Measurements from ENCODE around the gene TXNIP. TPM values are rescaled to one million over a fixed set of nuclear protein-coding genes. Genes with fewer than 3 reads are reported as not detected.

TXNIP gene
- total RNA-seq, 1 experiment from 2014 or later = 23.2 TPM

- Mint-ChIP-seq H3K36me3 (ENCODE audit: insufficient read depth in 1 of 3, low read depth in 3 of 3) (no peaks in the 10 kb centered on the region), H3K27ac (no peak overlapping the region), H3K4me3 (no peak overlapping the region), H3K4me1 (peaks cover 19 to 25% of the 10 kb centered on the region in 2 experiments), H3K27me3 (ENCODE audit: low read depth) (peaks cover 45% of the 10 kb centered on the region), H3K9me3 (no peaks in the 10 kb centered on the region)
- H2BK20ac ChIP-seq (ENCODE audit: low read depth, low read length, poor library complexity, severe bottlenecking) = no peak overlapping the region
- H2BK120ac ChIP-seq (ENCODE audit: low read depth, low read length, poor library complexity, severe bottlenecking) = no peak overlapping the region
- no peak overlapping the region for H2AK5ac ChIP-seq (ENCODE audit: insufficient read length, low read length)
- no peak overlapping the region for H3K14ac ChIP-seq (ENCODE audit: insufficient read depth, low read length)
- no peak overlapping the region for H4K8ac ChIP-seq (replicated peaks; ENCODE audit: insufficient read length, low read depth, low read length)
- no peak overlapping the region for H4K5ac ChIP-seq (ENCODE audit: insufficient read length, low read depth, low read length)
- H3K56ac ChIP-seq (ENCODE audit: insufficient read length, low read depth, low read length) = no peak overlapping the region
- no peaks in the 10 kb centered on the region for H3K79me1 ChIP-seq (ENCODE audit: insufficient read depth, low read depth, low read length, poor library complexity, severe bottlenecking)
- H2BK12ac ChIP-seq (ENCODE audit: insufficient read length, low read depth, low read length) = no peak overlapping the region
- no peak overlapping the region for H3K27ac ChIP-seq (ENCODE audit: insufficient read length, low read depth, low read length)
- no peak for TF ChIP-seq CTCF (conservative IDR thresholded peaks at IDR 0.05)
- WGBS (ENCODE audit: extremely low coverage, insufficient read length, low lambda C conversion rate) = no CpG with 5 or more reads among the region's 2 CpGs
- H3K79me2 ChIP-seq (ENCODE audit: insufficient read depth, low read length) = no peaks in the 10 kb centered on the region
- H2BK15ac ChIP-seq (ENCODE audit: low read depth, low read length) = no peak overlapping the region
- no peak overlapping the region for H3K18ac ChIP-seq (ENCODE audit: insufficient read length, low read depth, low read length)
- no peak overlapping the region for H3K9ac ChIP-seq (ENCODE audit: extremely low read depth, insufficient read length, low read length)
- no peaks in the 10 kb centered on the region for H4K20me1 ChIP-seq (ENCODE audit: control insufficient read depth, insufficient read depth, insufficient read length)
- H2BK5ac ChIP-seq (ENCODE audit: insufficient read length, low read length) = no peak overlapping the region
- H3K27me3 ChIP-seq (ENCODE audit: insufficient read depth, low read length) = peaks cover 20% of the 10 kb centered on the region; the same call in 1 of the 2 replicates
- H3K23ac ChIP-seq (ENCODE audit: insufficient read length, low read depth, low read length) = no peak overlapping the region
- H3T11ph ChIP-seq (ENCODE audit: low read length) = no peak overlapping the region
- DNase-seq = no peak
- no peaks in the 10 kb centered on the region for H3K9me3 ChIP-seq (ENCODE audit: control insufficient read depth, low read depth, low read length)
- no peaks in the 10 kb centered on the region; the same call in 1 of the 2 replicates for H3K4me1 ChIP-seq (ENCODE audit: insufficient read depth, low read length)
- peaks cover 7% of the 10 kb centered on the region for H3K23me2 ChIP-seq (ENCODE audit: insufficient read length, low read depth, low read length, poor library complexity, severe bottlenecking)
- H3K4me2 ChIP-seq (ENCODE audit: insufficient read depth, insufficient read length, low read length) = no peak overlapping the region
- no peak overlapping the region for H4K91ac ChIP-seq (ENCODE audit: insufficient read length, low read depth, low read length)
- H2AFZ ChIP-seq (ENCODE audit: low read length) = no peak overlapping the region
- no peak overlapping the region for H3K4ac ChIP-seq (ENCODE audit: low read depth, low read length)
Observed at GRCh38 chr1:145955436-145955835, 40.9 kb downstream of the TXNIP start.

Data from H9 (cell line).